Activated B cell treated with CpG ODN at 0.5 μM for 24 hours (primary cell): ENCODE results near the gene PKP3. TPM values are rescaled to one million over a fixed set of nuclear protein-coding genes. Genes with fewer than 3 reads are reported as not detected.
"Not testable (repeated sequence)": the region's sequence is repeated elsewhere in the genome, so short reads cannot be mapped to it uniquely, and the experiment has no call there.

Experiments
- ATAC-seq: fragments of 200-7000 bp; cut with Tn5 transposase; one replicate; pipeline ENCODE4 v1.10.0; 2021; ENCODE audit warnings: low read depth, mild to moderate bottlenecking, moderate library complexity
- CTCF ChIA-PET: fragments of 350-600 bp; sonication (Branson Sonifier 250); formaldehyde crosslinking; loops from one replicate; lab custom pipeline; 2021; ENCODE audit warnings: antibody characterized with exemption; lab: Charles Lee
- POLR2A ChIA-PET: fragments of 350-600 bp; sonication (Branson Sonifier 250); formaldehyde crosslinking; loops from one replicate; lab custom pipeline; 2021; ENCODE audit warnings: antibody characterized with exemption; lab: Charles Lee
- DNase-seq: peaks from one replicate; pipeline ENCODE4 v3.0.0; 2022
- H3K27ac Mint-ChIP-seq: one replicate; pipeline ENCODE4 v1.8.0; 2020; ENCODE audit warnings: mixed read lengths
- H3K27me3 Mint-ChIP-seq: one replicate; pipeline ENCODE4 v1.8.0; 2021; ENCODE audit warnings: mixed read lengths
- H3K36me3 Mint-ChIP-seq: one replicate; pipeline ENCODE4 v1.8.0; 2021; ENCODE audit warnings: low read depth, mixed read lengths
- H3K4me1 Mint-ChIP-seq: one replicate; pipeline ENCODE4 v1.8.0; 2021; ENCODE audit warnings: mixed read lengths
- H3K4me3 Mint-ChIP-seq: one replicate; pipeline ENCODE4 v1.8.0; 2020; ENCODE audit warnings: mild to moderate bottlenecking, mixed read lengths
- H3K9me3 Mint-ChIP-seq: one replicate; pipeline ENCODE4 v1.8.0; 2020; ENCODE audit warnings: mixed read lengths
- CTCF ChIP-seq: fragments of 200-600 bp; IDR thresholded peaks from one replicate; pipeline ENCODE4 v1.8.0; 2022; ENCODE audit warnings: antibody characterized with exemption, mild to moderate bottlenecking
- intact Hi-C: fragments of 100-400 bp; cut with micrococcal nuclease; formaldehyde crosslinking; loops from one replicate; pipeline ENCODE4 v1.15.1; 2024
- total RNA-seq: library from RNA; stranded (reverse); gene quantifications from 2 replicates; pipeline ENCODE4 v1.2.3, GENCODE V29; 2022

PKP3 gene
- total RNA-seq, 1 donor from 2014 or later, result 0.18 TPM

GRCh38 chr11:419248-420005 lies 25.4 kb downstream of the PKP3 start:
- no peak for TF ChIP-seq CTCF
- peaks cover 23% of the 10 kb centered on the region for H3K4me1 Mint-ChIP-seq
- ChIA-PET CTCF (no interaction called here), POLR2A (no interaction called here)
- intact Hi-C loops, result no loop called here
- no peak overlapping the region for H3K4me3 Mint-ChIP-seq
- peaks cover 2% of the 10 kb centered on the region for H3K36me3 Mint-ChIP-seq
- no peaks in the 10 kb centered on the region for H3K9me3 Mint-ChIP-seq
- no peaks in the 10 kb centered on the region for H3K27me3 Mint-ChIP-seq
- DNase-seq, result peak; percentile 14
- no peak for ATAC-seq
- H3K27ac Mint-ChIP-seq, result no peak overlapping the region

- H3K4me1 Mint-ChIP-seq, result peaks cover 14% of the 10 kb centered on the region
- ChIA-PET CTCF (no interaction called here), POLR2A (no interaction called here)
- DNase-seq, result peak; percentile 14
- peaks cover 8% of the 10 kb centered on the region for H3K36me3 Mint-ChIP-seq
- no peak for TF ChIP-seq CTCF
- H3K4me3 Mint-ChIP-seq, result no peak overlapping the region
- no peak for ATAC-seq
- peaks cover 2% of the 10 kb centered on the region for H3K9me3 Mint-ChIP-seq
- intact Hi-C loops, result no loop called here
- no peak overlapping the region for H3K27ac Mint-ChIP-seq
- H3K27me3 Mint-ChIP-seq, result no peaks in the 10 kb centered on the region
These were observed 26.3 kb downstream of the PKP3 start for GRCh38 chr11:420054-420910.

- CTCF ChIA-PET, result no interaction called here
- POLR2A ChIA-PET, result no interaction called here
- Mint-ChIP-seq H3K27ac (no peak overlapping the region), H3K4me3 (no peak overlapping the region), H3K9me3 (peaks cover 4% of the 10 kb centered on the region), H3K27me3 (no peaks in the 10 kb centered on the region), H3K4me1 (peaks cover 8% of the 10 kb centered on the region), H3K36me3 (peaks cover 10% of the 10 kb centered on the region)
- ATAC-seq (no peak), DNase-seq (no peak)
- intact Hi-C loops, result no loop called here
- no peak for TF ChIP-seq CTCF
These were observed 26.9 kb downstream of the PKP3 start for GRCh38 chr11:420911-421321.

GRCh38 chr11:422249-422656 lies 28.2 kb downstream of the PKP3 start:
- intact Hi-C loops, result no loop called here
- ChIA-PET CTCF (no interaction called here), POLR2A (no interaction called here)
- TF ChIP-seq CTCF, result no peak
- Mint-ChIP-seq H3K27me3 (no peaks in the 10 kb centered on the region), H3K4me3 (no peak overlapping the region), H3K4me1 (peaks cover 2% of the 10 kb centered on the region), H3K27ac (no peak overlapping the region), H3K9me3 (peaks cover 4% of the 10 kb centered on the region), H3K36me3 (peaks cover 10% of the 10 kb centered on the region)
- DNase-seq (no peak), ATAC-seq (no peak)

GRCh38 chr11:424232-424631 lies 30.2 kb downstream of the PKP3 start:
- intact Hi-C loops, result no loop called here
- POLR2A ChIA-PET, result no interaction called here
- TF ChIP-seq CTCF, result no peak
- Mint-ChIP-seq H3K27ac (no peak overlapping the region), H3K36me3 (peaks cover 19% of the 10 kb centered on the region), H3K9me3 (peaks cover 4% of the 10 kb centered on the region), H3K4me1 (no peaks in the 10 kb centered on the region), H3K27me3 (no peaks in the 10 kb centered on the region), H3K4me3 (no peak overlapping the region)
- ATAC-seq (no peak), DNase-seq (no peak)
- CTCF ChIA-PET, result no interaction called here

- DNase-seq, result not testable (repeated sequence)
These were observed 30.8 kb downstream of the PKP3 start for GRCh38 chr11:424766-425165.

More at GRCh38 chr11:424766-425165, 30.8 kb downstream of the PKP3 start:
- H3K27me3 Mint-ChIP-seq, H3K9me3 Mint-ChIP-seq, intact Hi-C loops, H3K4me1 Mint-ChIP-seq, H3K27ac Mint-ChIP-seq, POLR2A ChIA-PET, CTCF ChIA-PET, ATAC-seq, H3K4me3 Mint-ChIP-seq: not testable (repeated sequence)
- H3K36me3 Mint-ChIP-seq, result peaks cover 19% of the 10 kb centered on the region
